Ectodermal cell (in vitro differentiated cells): Measurements from ENCODE around the gene DNM3.

Source experiments
- H3K27ac ChIP-seq: 2 replicates; pipeline ENCODE4 v1.7.0; 2013; ENCODE audit warnings: mild to moderate bottlenecking, low read depth, low read length; ENCODE audit not compliant: insufficient read depth, poor library complexity, severe bottlenecking
- H3K27me3 ChIP-seq: 2 replicates; pipeline ENCODE4 v1.7.0; 2013; ENCODE audit warnings: mild to moderate bottlenecking, low read length; ENCODE audit not compliant: insufficient read depth, control insufficient read depth, poor library complexity, severe bottlenecking
- H3K36me3 ChIP-seq: one replicate; pipeline ENCODE4 v1.7.0; 2013; ENCODE audit warnings: low read length; ENCODE audit not compliant: control insufficient read depth, insufficient read depth
- H3K4me1 ChIP-seq: one replicate; pipeline ENCODE4 v1.7.0; 2013; ENCODE audit warnings: low read length; ENCODE audit not compliant: control insufficient read depth, insufficient read depth
- H3K4me3 ChIP-seq: 2 replicates; pipeline ENCODE4 v1.7.0; 2013; ENCODE audit warnings: low read depth, low read length, control low read depth; ENCODE audit not compliant: insufficient read depth
- H3K9me3 ChIP-seq: 2 replicates; pipeline ENCODE4 v1.7.0; 2013; ENCODE audit warnings: mild to moderate bottlenecking, low read length, moderate library complexity; ENCODE audit not compliant: control insufficient read depth
- WGBS, 2 experiments: methylation state at CpG; one replicate each; pipeline ENCODE4 v1.1.7; 2013; ENCODE audit warnings: missing lambda C conversion rate in 2 of 2; 5-methylcytosine and 5-hydroxymethylcytosine counted together

DNM3 gene

DNA sequence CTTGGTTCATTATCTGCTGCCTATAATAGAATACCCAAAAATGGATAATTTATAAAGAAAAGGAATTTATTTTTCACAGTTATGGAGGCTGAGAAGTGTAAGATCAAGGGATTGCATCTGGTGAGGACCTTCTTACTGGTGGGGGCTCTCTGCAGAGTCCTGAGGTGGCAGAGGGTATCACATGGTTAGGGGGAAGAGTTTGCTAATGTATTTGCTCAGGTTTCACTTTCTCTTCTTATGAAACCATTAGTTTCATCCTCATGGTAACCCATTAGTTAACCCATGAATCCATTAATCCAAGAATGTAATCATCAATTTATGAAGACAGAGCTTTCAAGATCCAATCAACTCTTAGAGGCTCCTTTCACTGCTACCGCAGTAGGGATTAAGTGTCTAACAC lies 120.6 kb downstream of the DNM3 start:
- Histone ChIP-seq H3K27me3 (no peaks in the 10 kb centered on the region), H3K36me3 (no peaks in the 10 kb centered on the region)
- WGBS, 2 experiments, result 89 to 100% methylated on average over 1 of the region's 1 CpG

DNA sequence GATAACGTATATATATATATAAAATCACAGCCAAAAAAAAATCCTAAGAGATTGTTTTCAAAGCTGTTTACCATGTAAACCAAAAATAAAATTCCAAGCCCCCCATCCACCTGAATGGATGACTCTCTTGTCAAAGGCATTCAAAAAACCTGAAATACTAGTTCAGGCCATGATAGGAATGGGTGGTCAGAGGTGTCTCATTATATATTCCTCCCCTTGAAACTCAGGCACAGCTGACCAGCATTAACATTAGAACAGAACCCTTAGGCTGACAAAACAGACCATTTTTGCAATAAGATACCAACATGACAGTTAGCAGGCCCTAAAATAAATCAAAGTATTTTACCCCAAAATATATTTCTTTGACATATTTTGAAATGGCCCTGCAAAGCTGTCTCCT lies 122.5 kb downstream of the DNM3 start:
- H3K36me3 ChIP-seq, result no peaks in the 10 kb centered on the region
- no peaks in the 10 kb centered on the region for H3K4me1 ChIP-seq
- WGBS, 2 experiments, result no CpG with 5 or more reads among the region's 1 CpG
- no peak overlapping the region for H3K4me3 ChIP-seq
- H3K9me3 ChIP-seq, result no peaks in the 10 kb centered on the region
- H3K27me3 ChIP-seq, result no peaks in the 10 kb centered on the region
- H3K27ac ChIP-seq, result no peak overlapping the region

More for the DNA sequence above, 120.6 kb downstream of the DNM3 start:
- H3K27ac ChIP-seq, result no peak overlapping the region
- H3K4me1 ChIP-seq, result no peaks in the 10 kb centered on the region
- no peaks in the 10 kb centered on the region for H3K9me3 ChIP-seq
- H3K4me3 ChIP-seq, result no peak overlapping the region

GRCh38 chr1:171965777-171966176 lies 124.5 kb downstream of the DNM3 start:
- 91 to 100% methylated on average over 1 to 2 of the region's 2 CpGs for WGBS, 2 experiments
- Histone ChIP-seq H3K36me3 (no peaks in the 10 kb centered on the region), H3K27me3 (no peaks in the 10 kb centered on the region), H3K9me3 (no peaks in the 10 kb centered on the region), H3K27ac (no peak overlapping the region), H3K4me1 (no peaks in the 10 kb centered on the region), H3K4me3 (no peak overlapping the region)

DNA sequence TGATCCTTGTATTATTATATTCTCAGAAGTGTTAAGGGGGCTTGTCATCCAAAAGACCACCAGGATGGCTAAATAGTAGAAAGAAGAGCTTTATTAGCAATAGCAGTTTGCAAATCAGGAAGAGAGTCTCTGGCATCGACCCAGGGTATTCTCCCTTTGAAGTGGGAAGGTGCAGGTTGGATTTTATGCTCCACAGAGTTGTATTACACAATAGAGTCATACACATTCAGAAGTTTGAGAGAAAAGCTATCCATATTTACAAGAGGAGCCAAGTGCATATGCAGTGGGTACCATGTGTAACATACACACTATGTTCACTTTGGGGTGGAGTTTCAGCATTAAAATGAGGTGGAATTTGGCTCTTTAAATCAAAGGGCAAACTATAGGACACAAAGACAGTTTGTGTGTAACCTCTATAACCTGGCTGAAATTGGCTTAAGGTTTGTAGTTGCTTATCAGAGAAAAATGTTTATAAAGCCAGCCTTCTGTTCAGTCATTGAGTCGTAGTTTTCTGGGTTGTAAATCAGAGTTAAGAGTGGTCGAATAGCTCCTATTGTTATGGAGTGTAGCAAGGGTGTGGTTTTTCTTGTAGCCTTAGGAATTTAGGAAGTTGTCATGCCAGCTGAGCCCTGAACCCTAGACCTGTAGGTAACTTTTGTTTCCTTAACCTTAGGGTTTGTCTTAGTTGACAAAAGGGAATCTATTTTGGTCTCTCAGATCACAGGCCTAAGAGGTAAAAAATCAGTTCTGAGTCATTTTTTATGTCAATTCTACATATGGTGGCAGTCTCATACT lies 125.3 kb downstream of the DNM3 start:
- Histone ChIP-seq H3K36me3 (no peaks in the 10 kb centered on the region), H3K9me3 (no peaks in the 10 kb centered on the region), H3K4me1 (no peaks in the 10 kb centered on the region), H3K27me3 (no peaks in the 10 kb centered on the region), H3K4me3 (no peak overlapping the region), H3K27ac (no peak overlapping the region)
- 47 to 54% methylated on average over 3 of the region's 3 CpGs for WGBS, 2 experiments

- 31 to 49% methylated on average over 2 of the region's 2 CpGs for WGBS, 2 experiments
Measured at GRCh38 chr1:171969226-171969625, 127.9 kb downstream of the DNM3 start.

DNA sequence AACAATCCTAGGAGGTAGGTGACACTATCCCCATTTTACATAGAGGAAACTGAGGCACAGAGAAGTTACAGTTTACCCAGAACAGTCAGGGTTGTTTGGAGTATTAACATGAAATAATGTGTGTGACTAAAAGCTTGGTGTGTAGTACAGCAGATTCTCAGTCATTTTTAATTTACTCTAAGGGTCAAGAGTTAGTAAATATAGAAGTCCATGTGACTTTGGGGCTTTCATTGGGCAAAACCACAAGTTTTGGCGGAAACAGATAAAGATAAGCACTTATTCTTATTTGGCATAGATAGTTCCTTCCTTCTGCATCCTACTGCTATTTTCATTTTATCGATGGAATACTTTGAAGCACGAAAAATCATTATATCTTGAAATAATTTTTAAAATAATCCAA lies 128.5 kb downstream of the DNM3 start:
- H3K4me3 ChIP-seq, result no peak overlapping the region
- no peak overlapping the region for H3K27ac ChIP-seq
- no peaks in the 10 kb centered on the region for H3K36me3 ChIP-seq
- H3K27me3 ChIP-seq, result no peaks in the 10 kb centered on the region
- H3K4me1 ChIP-seq, result no peaks in the 10 kb centered on the region
- no peaks in the 10 kb centered on the region for H3K9me3 ChIP-seq
- WGBS, 2 experiments, result 100% methylated on average over 1 of the region's 3 CpGs

More at GRCh38 chr1:171969226-171969625, 127.9 kb downstream of the DNM3 start:
- no peak overlapping the region for H3K4me3 ChIP-seq
- H3K27ac ChIP-seq, result no peak overlapping the region
- H3K4me1 ChIP-seq, result no peaks in the 10 kb centered on the region
- H3K36me3 ChIP-seq, result no peaks in the 10 kb centered on the region
- no peaks in the 10 kb centered on the region for H3K27me3 ChIP-seq
- H3K9me3 ChIP-seq, result no peaks in the 10 kb centered on the region

- no peaks in the 10 kb centered on the region for H3K9me3 ChIP-seq
- 93 to 94% methylated on average over 3 of the region's 3 CpGs for WGBS, 2 experiments
- no peak overlapping the region for H3K4me3 ChIP-seq
Measured at GRCh38 chr1:171972846-171973245, 131.5 kb downstream of the DNM3 start.

DNA sequence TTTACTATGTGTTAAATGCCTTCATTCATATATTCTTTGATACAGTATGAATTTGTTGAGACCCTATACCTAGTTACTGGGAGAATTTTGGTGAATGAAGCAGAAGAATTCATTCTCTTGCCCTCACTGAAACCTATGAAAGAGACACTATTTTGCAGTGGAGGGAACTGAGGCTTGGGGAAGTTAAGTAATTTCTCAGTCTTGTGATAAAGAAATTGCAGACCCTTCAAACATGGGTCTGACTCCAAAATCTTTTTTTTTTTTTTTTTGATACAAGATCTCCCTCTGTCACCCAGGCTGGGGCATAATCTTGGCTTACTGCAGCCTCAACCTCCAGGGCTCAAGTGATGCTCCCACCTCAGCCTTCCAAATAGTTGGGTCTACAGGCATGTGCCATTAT lies 132.1 kb downstream of the DNM3 start:
- H3K4me1 ChIP-seq, result no peaks in the 10 kb centered on the region
- H3K4me3 ChIP-seq, result no peak overlapping the region
- no peaks in the 10 kb centered on the region for H3K9me3 ChIP-seq
- no peak overlapping the region for H3K27ac ChIP-seq
- no peaks in the 10 kb centered on the region for H3K36me3 ChIP-seq
- no peaks in the 10 kb centered on the region for H3K27me3 ChIP-seq

More at GRCh38 chr1:171972846-171973245, 131.5 kb downstream of the DNM3 start:
- Histone ChIP-seq H3K27me3 (no peaks in the 10 kb centered on the region), H3K36me3 (no peaks in the 10 kb centered on the region), H3K27ac (no peak overlapping the region), H3K4me1 (no peaks in the 10 kb centered on the region)

DNA sequence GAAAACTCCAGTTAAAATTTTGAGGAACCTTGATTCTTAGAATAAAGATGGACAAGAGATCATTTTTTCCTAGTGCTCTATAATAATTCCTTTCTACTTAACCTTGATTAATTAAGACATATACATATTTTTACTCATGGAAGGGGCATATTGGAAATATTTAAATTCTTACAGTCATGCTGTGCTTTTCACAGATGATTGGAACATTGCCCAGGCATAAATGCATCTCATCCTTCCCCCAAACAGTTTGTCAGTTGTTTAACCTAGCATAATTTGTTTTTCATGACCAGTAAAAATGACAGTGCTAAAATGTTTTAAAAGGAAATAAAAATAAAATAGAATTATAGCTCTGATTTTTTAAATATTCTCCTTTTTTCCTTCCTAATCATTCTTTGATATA lies 140.0 kb downstream of the DNM3 start:
- no peak overlapping the region for H3K4me3 ChIP-seq
- H3K9me3 ChIP-seq, result no peaks in the 10 kb centered on the region
- no peaks in the 10 kb centered on the region for H3K36me3 ChIP-seq
- H3K27ac ChIP-seq, result no peak overlapping the region
- no peaks in the 10 kb centered on the region for H3K4me1 ChIP-seq
- no peaks in the 10 kb centered on the region for H3K27me3 ChIP-seq

GRCh38 chr1:171983584-171983983 lies 142.3 kb downstream of the DNM3 start:
- Histone ChIP-seq H3K27me3 (no peaks in the 10 kb centered on the region), H3K9me3 (no peaks in the 10 kb centered on the region), H3K27ac (no peak overlapping the region), H3K36me3 (no peaks in the 10 kb centered on the region), H3K4me1 (no peaks in the 10 kb centered on the region), H3K4me3 (no peak overlapping the region)
- 100% methylated on average over 1 of the region's 1 CpG for WGBS, 2 experiments
